GM06990 (cell line): ENCODE results near the gene CAB39.
A peak's percentile ranks its signal among the peaks of the same experiment; 100 is the strongest.

ENCODE experiments used
- DNase-seq: peaks from one replicate; pipeline ENCODE4 v3.0.0-alpha.2; 2011; ENCODE audit not compliant: insufficient read length; ENCODE audit errors: extremely low read depth
- H3K27me3 ChIP-seq: replicated peaks from 2 replicates; pipeline ENCODE4 v1.6.0; 2011; ENCODE audit warnings: low read length; ENCODE audit not compliant: control insufficient read depth, insufficient read depth
- H3K36me3 ChIP-seq: 2 replicates; pipeline ENCODE4 v1.5.1; 2011; ENCODE audit warnings: low read length; ENCODE audit not compliant: control insufficient read depth, insufficient read depth
- H3K4me3 ChIP-seq: replicated peaks from 2 replicates; pipeline ENCODE4 v1.5.1; 2011; ENCODE audit warnings: low read depth, mild to moderate bottlenecking, control low read depth, low read length
- CTCF ChIP-seq: IDR thresholded peaks from 2 replicates; pipeline ENCODE4 v1.5.1; 2011; ENCODE audit warnings: low read length, control low read depth, mild to moderate bottlenecking, inconsistent platforms; ENCODE audit not compliant: insufficient read depth, poor library complexity, severe bottlenecking

The CAB39 gene

GRCh38 chr2:230809015-230809414 is 96.4 kb downstream of the CAB39 start:
- no peak overlapping the region for H3K4me3 ChIP-seq
- H3K36me3 ChIP-seq = peaks cover 13% of the 10 kb centered on the region
- no peaks in the 10 kb centered on the region for H3K27me3 ChIP-seq
- no peak for TF ChIP-seq CTCF
- no peak for DNase-seq

GRCh38 chr2:230809677-230810251 is 97.1 kb downstream of the CAB39 start:
- Histone ChIP-seq H3K27me3 (no peaks in the 10 kb centered on the region), H3K4me3 (no peak overlapping the region), H3K36me3 (peaks cover 13% of the 10 kb centered on the region)
- DNase-seq = no peak
- peak; percentile 28 for TF ChIP-seq CTCF

- TF ChIP-seq CTCF = no peak
- H3K4me3 ChIP-seq = no peak overlapping the region
- H3K27me3 ChIP-seq = no peaks in the 10 kb centered on the region
- no peak for DNase-seq
- peaks cover 15% of the 10 kb centered on the region for H3K36me3 ChIP-seq
Measured at GRCh38 chr2:230811508-230811907, 98.9 kb downstream of the CAB39 start.

GRCh38 chr2:230812033-230812432 is 99.4 kb downstream of the CAB39 start:
- Histone ChIP-seq H3K27me3 (no peaks in the 10 kb centered on the region), H3K4me3 (no peak overlapping the region), H3K36me3 (peaks cover 17% of the 10 kb centered on the region)
- no peak for DNase-seq
- no peak for TF ChIP-seq CTCF

- H3K36me3 ChIP-seq = peaks cover 24% of the 10 kb centered on the region
- TF ChIP-seq CTCF = peak; percentile 45
- no peaks in the 10 kb centered on the region for H3K27me3 ChIP-seq
- no peak for DNase-seq
- no peak overlapping the region for H3K4me3 ChIP-seq
Measured at GRCh38 chr2:230814616-230815015, 102.0 kb downstream of the CAB39 start.

- Histone ChIP-seq H3K4me3 (no peak overlapping the region), H3K36me3 (peaks cover 24% of the 10 kb centered on the region), H3K27me3 (no peaks in the 10 kb centered on the region)
- TF ChIP-seq CTCF = no peak
- DNase-seq = no peak
Measured at GRCh38 chr2:230815088-230815487, 102.4 kb downstream of the CAB39 start.
